Left kidney (tissue), 8 donors: ENCODE measurements around the gene KIF15. TPM values are rescaled to one million over a fixed set of nuclear protein-coding genes. Genes with fewer than 3 reads are reported as not detected.
"Not testable (repeated sequence)": the region's sequence is repeated elsewhere in the genome, so short reads cannot be mapped to it uniquely, and the experiment has no call there.

Experiments used
- DNase-seq: peaks from one replicate; pipeline ENCODE4 v3.0.0-alpha.2; 2013
- long read RNA-seq, 8 donors: transcript quantifications; one replicate each; lab custom pipeline, GENCODE V29; 2026
- polyA plus RNA-seq: library from polyadenylated mRNA; unstranded; fragments of 120-200 nt; gene quantifications from one replicate; pipeline ENCODE4 v1.2.1, GENCODE V29; 2013; ENCODE audit not compliant: insufficient read length

The KIF15 gene
- polyA plus RNA-seq: 39.8 TPM
- long read RNA-seq, donor 1, partial matches to known transcripts: 14 of 14 reads
- long read RNA-seq, donor 1, other reads (novel, unspliced or antisense): 0 of 14 reads
- long read RNA-seq, donor 2, partial matches to known transcripts: 5 of 5 reads
- long read RNA-seq, donor 2, other reads (novel, unspliced or antisense): 0 of 5 reads
- long read RNA-seq, donor 3, partial matches to known transcripts: 5 of 5 reads
- long read RNA-seq, donor 3, other reads (novel, unspliced or antisense): 0 of 5 reads
- long read RNA-seq, donor 4: 0 reads
- long read RNA-seq, donor 5, partial matches to known transcripts: 7 of 7 reads
- long read RNA-seq, donor 5, other reads (novel, unspliced or antisense): 0 of 7 reads
- long read RNA-seq, donor 6, partial matches to known transcripts: 9 of 9 reads
- long read RNA-seq, donor 6, other reads (novel, unspliced or antisense): 0 of 9 reads
- long read RNA-seq, donor 7, partial matches to known transcripts: 15 of 15 reads
- long read RNA-seq, donor 7, other reads (novel, unspliced or antisense): 0 of 15 reads
- long read RNA-seq, donor 8: 0 reads

GRCh38 chr3:44761424-44762169 is at the start of gene KIF15, which contains the start of gene KIAA1143:
TSS of gene KIF15 (plus strand) at chr3:44761794. CDS start at chr3:44761866, 72 bp downstream.
TSS of gene KIAA1143 (minus strand) at chr3:44761619. CDS start at chr3:44761602, 17 bp downstream.
- DNase-seq: peak; percentile 96

GRCh38 chr3:44712455-44713075 is 49.0 kb upstream of the KIF15 start, which contains the start of gene ZNF502:
TSS of gene ZNF502 (plus strand) at chr3:44712660. CDS start at chr3:44720262, 7,602 bp downstream.
- peak; percentile 90 for DNase-seq

- no peak for DNase-seq
Observed at GRCh38 chr3:44721231-44722102, 40.1 kb upstream of the KIF15 start.

GRCh38 chr3:44722103-44722401 is 39.5 kb upstream of the KIF15 start:
- no peak for DNase-seq

GRCh38 chr3:44729384-44729910 is 32.1 kb upstream of the KIF15 start, which contains the start of gene ZNF501:
TSS of gene ZNF501 (plus strand) at chr3:44729635. CDS start at chr3:44734422, 4,787 bp downstream.
- DNase-seq: peak; percentile 89

- DNase-seq: no peak
Observed at GRCh38 chr3:44734646-44735168, 26.9 kb upstream of the KIF15 start.

GRCh38 chr3:44761101-44761423 is 532 bp upstream of the KIF15 start:
- DNase-seq: no peak

GRCh38 chr3:44762170-44762677 is 630 bp downstream of the KIF15 start:
- peak; percentile 26 for DNase-seq

- DNase-seq: no peak
Observed at GRCh38 chr3:44762690-44763089, 1.1 kb downstream of the KIF15 start.

GRCh38 chr3:44764248-44764647 is 2.7 kb downstream of the KIF15 start:
- no peak for DNase-seq

- DNase-seq: no peak
Observed at GRCh38 chr3:44771424-44772098, 10.0 kb downstream of the KIF15 start.

GRCh38 chr3:44772099-44772442 is 10.5 kb downstream of the KIF15 start:
- no peak for DNase-seq

- DNase-seq: no peak
Observed at GRCh38 chr3:44782891-44783290, 21.3 kb downstream of the KIF15 start.

- no peak for DNase-seq
Observed at GRCh38 chr3:44795197-44795596, 33.6 kb downstream of the KIF15 start.

GRCh38 chr3:44802011-44802410 is 40.4 kb downstream of the KIF15 start:
- no peak for DNase-seq

GRCh38 chr3:44803298-44803697 is 41.7 kb downstream of the KIF15 start:
- no peak for DNase-seq

- no peak for DNase-seq
Observed at GRCh38 chr3:44805960-44806359, 44.4 kb downstream of the KIF15 start.

GRCh38 chr3:44814751-44815150 is 53.2 kb downstream of the KIF15 start:
- DNase-seq: no peak

- DNase-seq: not testable (repeated sequence)
Observed at GRCh38 chr3:44816334-44816733, 54.7 kb downstream of the KIF15 start.

- DNase-seq: not testable (repeated sequence)
Observed at GRCh38 chr3:44821206-44821605, 59.6 kb downstream of the KIF15 start.
